AG09319 (cell line): ENCODE measurements around the gene ADPRHL1.

Experiments used
- DNase-seq: peaks from one replicate; pipeline ENCODE4 v3.0.0-alpha.2; 2010; ENCODE audit warnings: low read depth; ENCODE audit errors: extremely low read depth
- TF ChIP-seq, protein P1 (sequence below): IDR thresholded peaks from 2 replicates; pipeline ENCODE4 v1.5.1; 2011; ENCODE audit warnings: low read depth, mild to moderate bottlenecking, inconsistent platforms, low read length, moderate library complexity

Gene ADPRHL1

DNA sequence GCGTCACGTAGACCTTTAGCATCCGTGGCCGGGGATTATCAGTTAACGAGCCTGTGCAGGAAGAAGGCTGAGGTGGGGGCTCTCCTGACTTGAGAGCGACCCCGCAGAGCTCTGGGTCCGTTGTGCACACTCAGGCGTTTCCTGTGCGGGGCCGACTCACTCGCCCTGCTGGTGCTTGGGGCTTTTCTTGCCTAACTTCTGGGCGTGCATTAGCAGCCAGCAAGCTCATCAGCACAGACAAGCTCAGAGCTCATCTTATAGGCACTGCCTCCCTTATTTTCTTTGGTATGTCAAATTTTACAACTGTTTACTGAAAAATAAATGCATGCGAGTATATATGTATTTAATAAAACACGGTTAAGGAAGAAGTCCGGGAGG is 23.7 kb downstream of the ADPRHL1 start:
- TF ChIP-seq, protein P1, sequence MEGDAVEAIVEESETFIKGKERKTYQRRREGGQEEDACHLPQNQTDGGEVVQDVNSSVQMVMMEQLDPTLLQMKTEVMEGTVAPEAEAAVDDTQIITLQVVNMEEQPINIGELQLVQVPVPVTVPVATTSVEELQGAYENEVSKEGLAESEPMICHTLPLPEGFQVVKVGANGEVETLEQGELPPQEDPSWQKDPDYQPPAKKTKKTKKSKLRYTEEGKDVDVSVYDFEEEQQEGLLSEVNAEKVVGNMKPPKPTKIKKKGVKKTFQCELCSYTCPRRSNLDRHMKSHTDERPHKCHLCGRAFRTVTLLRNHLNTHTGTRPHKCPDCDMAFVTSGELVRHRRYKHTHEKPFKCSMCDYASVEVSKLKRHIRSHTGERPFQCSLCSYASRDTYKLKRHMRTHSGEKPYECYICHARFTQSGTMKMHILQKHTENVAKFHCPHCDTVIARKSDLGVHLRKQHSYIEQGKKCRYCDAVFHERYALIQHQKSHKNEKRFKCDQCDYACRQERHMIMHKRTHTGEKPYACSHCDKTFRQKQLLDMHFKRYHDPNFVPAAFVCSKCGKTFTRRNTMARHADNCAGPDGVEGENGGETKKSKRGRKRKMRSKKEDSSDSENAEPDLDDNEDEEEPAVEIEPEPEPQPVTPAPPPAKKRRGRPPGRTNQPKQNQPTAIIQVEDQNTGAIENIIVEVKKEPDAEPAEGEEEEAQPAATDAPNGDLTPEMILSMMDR: no peak
- DNase-seq: no peak

DNA sequence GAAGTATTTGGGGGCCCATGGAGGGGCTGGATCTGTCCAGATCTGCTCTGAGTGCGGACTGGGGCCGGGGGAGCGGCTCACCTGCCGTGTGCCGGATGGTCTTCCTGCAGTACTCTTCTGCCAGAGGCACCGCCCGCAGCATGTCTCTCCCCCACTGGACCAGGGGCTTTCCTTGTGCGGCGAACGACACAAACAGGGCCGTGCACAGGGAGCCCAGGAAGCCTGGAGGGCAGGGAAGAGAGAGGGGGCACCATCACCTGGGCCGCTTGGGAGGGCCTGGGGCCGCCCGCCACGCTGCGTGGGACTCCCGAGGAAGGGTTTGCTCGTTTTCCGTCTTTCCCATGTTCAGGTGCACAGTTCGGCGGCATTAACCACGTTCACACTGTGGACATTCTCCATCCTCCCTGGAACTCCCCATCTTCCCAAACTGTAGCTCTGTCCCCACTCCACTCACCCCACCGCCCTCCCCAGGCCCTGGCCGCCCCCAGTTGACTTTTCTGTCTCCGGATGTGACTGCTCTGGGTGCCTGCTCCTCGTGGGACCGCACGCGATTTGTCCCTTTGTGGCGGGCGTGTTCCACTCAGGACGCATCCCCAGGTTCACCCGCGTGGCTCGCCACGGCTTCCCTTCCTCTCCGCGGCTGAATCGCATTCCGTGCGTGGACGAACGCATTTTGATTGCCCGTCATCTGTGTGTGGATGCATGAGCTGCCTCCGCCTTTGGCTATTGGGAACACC is 24.2 kb downstream of the ADPRHL1 start:
- TF ChIP-seq, protein P1: no peak
- DNase-seq: no peak

DNA sequence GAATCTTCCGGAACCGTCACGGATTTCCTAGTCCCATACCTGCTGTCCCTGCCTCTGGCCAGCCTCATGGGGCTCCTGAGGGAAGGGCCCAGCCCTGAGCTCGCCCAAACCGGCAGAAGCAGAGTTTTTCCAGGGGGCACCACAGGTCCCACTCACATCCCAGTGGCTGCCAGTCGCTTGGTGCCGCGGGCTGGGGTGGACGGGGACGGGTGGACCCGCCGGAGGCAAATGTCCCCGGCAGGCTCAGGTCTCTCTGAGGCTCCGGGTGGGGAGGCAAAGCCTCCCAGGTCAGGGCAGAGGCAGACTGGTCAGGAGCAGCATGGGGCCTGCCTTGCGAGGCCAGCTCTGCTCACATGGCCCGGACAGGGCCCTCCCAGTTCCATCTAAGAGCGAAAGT is 24.8 kb downstream of the ADPRHL1 start:
- TF ChIP-seq, protein P1: no peak
- no peak for DNase-seq

DNA sequence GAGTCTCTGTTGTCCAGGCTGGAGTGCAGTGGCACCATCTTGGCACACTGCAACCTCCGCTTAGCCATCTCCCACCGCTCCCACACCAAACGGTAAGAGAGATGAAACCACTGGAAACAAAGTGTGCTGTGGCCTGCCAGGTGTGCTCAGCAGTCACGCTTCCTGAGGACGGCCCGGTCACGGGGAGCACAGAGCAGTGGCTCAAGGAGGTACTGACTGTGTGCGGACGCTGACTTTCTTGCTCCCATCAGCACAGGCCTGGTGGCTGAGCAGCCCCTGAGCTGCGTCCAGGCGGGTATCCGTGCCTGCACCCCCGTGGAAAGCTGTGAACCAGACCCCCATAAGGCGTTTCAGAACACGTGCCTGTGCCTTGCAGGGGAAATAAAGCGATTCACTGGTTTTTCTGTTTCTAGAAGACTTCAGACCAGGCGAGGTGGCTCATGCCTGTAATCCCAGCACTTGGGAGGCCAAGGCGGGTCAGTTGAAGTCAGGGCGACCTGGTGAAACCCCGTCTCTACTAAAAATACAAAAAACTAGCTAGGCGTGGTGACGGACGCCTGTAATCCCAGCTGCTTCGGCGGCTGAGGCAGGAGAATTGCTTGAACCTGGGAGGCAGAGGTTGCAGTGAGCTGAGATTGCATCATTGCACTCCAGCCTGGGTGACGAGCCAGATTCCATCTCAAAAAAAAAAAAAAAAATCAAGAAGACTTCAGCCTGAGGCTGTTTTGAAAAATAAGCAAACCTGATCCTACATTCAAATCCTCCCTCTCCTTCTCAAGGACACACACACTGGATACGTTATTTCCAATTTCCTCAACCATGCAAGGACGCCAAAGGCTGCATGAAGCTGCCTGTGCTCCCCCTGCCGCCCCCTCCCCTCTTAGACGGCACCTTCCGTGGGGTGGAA is 25.5 kb downstream of the ADPRHL1 start:
- TF ChIP-seq, protein P1: no peak
- DNase-seq: peak; percentile 43

DNA sequence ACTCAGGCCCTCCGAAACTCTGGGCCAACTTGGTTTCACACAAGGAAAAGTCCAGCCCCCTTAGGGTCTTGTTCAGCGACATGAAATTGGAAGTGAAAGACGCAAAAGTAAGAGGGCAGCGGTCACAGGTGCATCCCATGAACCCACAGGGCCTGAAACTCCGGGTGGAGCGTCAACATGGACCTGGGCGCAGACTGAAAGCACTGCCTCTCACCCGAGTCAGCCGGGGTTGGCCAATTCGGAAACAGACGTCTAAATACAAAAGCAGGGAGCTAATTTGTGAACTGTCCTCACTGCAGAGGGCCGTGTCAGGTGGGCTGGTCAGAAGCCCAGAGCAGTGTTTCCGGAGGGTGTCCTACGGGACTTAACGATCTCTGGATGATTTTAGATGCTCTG is 26.7 kb downstream of the ADPRHL1 start:
- DNase-seq: no peak

DNA sequence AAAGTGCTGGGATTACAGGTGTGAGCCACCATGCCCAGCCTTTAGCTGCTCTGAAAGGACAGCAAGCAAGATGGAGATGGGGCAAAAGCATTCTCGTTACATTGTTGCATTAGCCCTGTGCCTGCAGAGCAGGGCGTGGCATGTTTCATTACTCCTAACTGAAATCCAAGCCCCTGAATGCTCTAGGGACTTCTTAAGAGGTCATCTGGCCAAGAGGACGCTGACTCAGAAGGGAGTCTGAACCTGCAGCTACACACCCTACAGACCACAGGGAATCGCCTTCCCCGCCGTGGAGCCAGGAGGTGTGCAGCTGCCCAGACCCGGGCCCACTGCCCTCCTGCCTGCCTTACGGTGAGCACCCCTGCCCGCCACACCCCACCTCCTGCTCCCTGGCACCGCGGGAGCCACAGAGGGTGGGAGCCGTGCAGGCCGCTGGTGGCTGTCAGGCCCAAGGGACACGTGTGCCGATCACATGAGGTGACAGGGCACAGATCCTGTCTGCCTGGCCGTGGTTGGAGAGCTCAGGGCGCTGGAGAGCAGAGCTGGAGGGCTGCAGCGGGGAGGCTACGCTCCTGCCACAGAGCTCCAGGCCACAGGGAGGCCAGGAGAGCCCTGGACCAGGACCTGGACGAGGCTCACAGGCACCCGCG is 27.2 kb downstream of the ADPRHL1 start:
- TF ChIP-seq, protein P1: no peak
- no peak for DNase-seq

More for the DNA sequence above, 26.7 kb downstream of the ADPRHL1 start:
- TF ChIP-seq, protein P1: no peak
